Upper lobe of left lung (tissue), 6 donors: ENCODE measurements around the gene CCDC185. TPM values are rescaled to one million over a fixed set of nuclear protein-coding genes. Genes with fewer than 3 reads are reported as not detected.

Experiments used
- ATAC-seq, 2 donors: fragments of 200-7000 bp; cut with Tn5 transposase; one replicate each; pipeline ENCODE4 v1.9.1; 2022; ENCODE audit warnings: mild to moderate bottlenecking in 2 of 2, moderate library complexity in 2 of 2; ENCODE audit not compliant: low FRiP score in 2 of 2
- DNase-seq, 2 donors: peaks; one replicate each; pipeline ENCODE4 v3.0.0-alpha.2; 2019 to 2020
- H3K27ac ChIP-seq, 4 donors: fragments of 200-600 bp; sonication (generic); one replicate each; pipeline ENCODE4 v1.5.1; 2016 to 2019
- H3K27me3 ChIP-seq, 4 donors: fragments of 200-600 bp; sonication (generic); one replicate each; pipeline ENCODE4 v1.5.1; 2017 to 2019
- H3K36me3 ChIP-seq, 4 donors: fragments of 200-600 bp; sonication (generic); one replicate each; pipeline ENCODE4 v1.5.1; 2016 to 2019
- H3K4me1 ChIP-seq, 4 donors: fragments of 200-600 bp; sonication (generic); one replicate each; pipeline ENCODE4 v1.5.1; 2018 to 2019
- H3K4me3 ChIP-seq, 4 donors: fragments of 200-600 bp; sonication (generic); one replicate each; pipeline ENCODE4 v1.5.1; 2017 to 2019; ENCODE audit warnings: mild to moderate bottlenecking in 2 of 4, moderate library complexity in 1 of 4
- H3K9me3 ChIP-seq, 4 donors: fragments of 200-600 bp; sonication (generic); one replicate each; pipeline ENCODE4 v1.5.1; 2018 to 2019
- CTCF ChIP-seq, 6 experiments: fragments of 450-650 bp in 4 of 6; fragments of 200-600 bp in 2 of 6; sonication (generic) in 2 of 6; IDR thresholded peaks; one replicate each; pipeline ENCODE4 v1.5.1; 2016 to 2019; ENCODE audit warnings: antibody characterized with exemption in 6 of 6
- EP300 ChIP-seq, 4 donors: sonication (generic); formaldehyde crosslinking; IDR thresholded peaks; one replicate each; pipeline ENCODE4 v1.5.1; 2017; ENCODE audit warnings: antibody characterized with exemption in 4 of 4, control low read depth in 2 of 4
- POLR2A ChIP-seq, 4 donors: fragments of 450-650 bp; IDR thresholded peaks; one replicate each; pipeline ENCODE4 v1.5.1; 2016 to 2017; ENCODE audit warnings: antibody characterized with exemption in 4 of 4, mild to moderate bottlenecking in 2 of 4
- POLR2AphosphoS5 ChIP-seq, 2 donors: sonication (generic); formaldehyde crosslinking; IDR thresholded peaks; one replicate each; pipeline ENCODE4 v1.5.1; 2017; ENCODE audit warnings: antibody characterized with exemption in 2 of 2
- WGBS, 2 donors: methylation state at CpG; one replicate each; pipeline ENCODE4 v1.1.5; 2017 to 2018; 5-methylcytosine and 5-hydroxymethylcytosine counted together
- total RNA-seq, 6 donors: library from RNA; depleted of rRNA in 4 of 6; stranded (reverse); fragments of >200 nt in 4 of 6; gene quantifications; one replicate each; pipeline versions ENCODE4 v1.1.0 to v1.2.1, GENCODE V29; 2016 to 2021
- donor health status: DM: no; HTN: no; CAD: no; lungs with moderate emphysema.
- donor health status: DM: no; HTN: yes; CAD: no; lungs with severe emphysema.

The CCDC185 gene
- total RNA-seq = not detected

GRCh38 chr1:223393275-223394214 is at the start of gene CCDC185:
CCDC185 (plus strand) TSS chr1:223393415; CDS start chr1:223393476, 61 bp downstream.
- TF ChIP-seq POLR2A (IDR thresholded peaks at IDR 0.05) (no peak), EP300 (IDR thresholded peaks at IDR 0.05) (no peak), CTCF (IDR thresholded peaks at IDR 0.05) (no peak), POLR2AphosphoS5 (IDR thresholded peaks at IDR 0.05) (no peak)
- 33 to 47% methylated on average over 1 to 39 of the region's 73 CpGs for WGBS, 2 donors
- H3K9me3 ChIP-seq = no peaks in the 10 kb centered on the region
- peaks cover 0 to 10% (median 5%) of the 10 kb centered on the region in 4 donors for H3K4me1 ChIP-seq
- no peaks in the 10 kb centered on the region for H3K36me3 ChIP-seq
- peak in 1 of 2 donors; percentile 85 for DNase-seq
- peaks cover 0 to 5% (median 0%) of the 10 kb centered on the region in 4 donors for H3K27me3 ChIP-seq
- peak; percentile 62 to 76 for ATAC-seq
- H3K27ac ChIP-seq = no peak within 1 kb of the TSS
- peak within 1 kb of the TSS in 3 of 4 donors; percentile 30 to 43 (median 43) for H3K4me3 ChIP-seq

GRCh38 chr1:223343692-223344091 is 49.5 kb upstream of the CCDC185 start:
- no peak for DNase-seq
- Histone ChIP-seq H3K36me3 (no peaks in the 10 kb centered on the region), H3K9me3 (no peaks in the 10 kb centered on the region), H3K4me1 (no peaks in the 10 kb centered on the region), H3K27ac (no peak overlapping the region), H3K27me3 (no peaks in the 10 kb centered on the region), H3K4me3 (no peak overlapping the region)
- no peak for ATAC-seq
- WGBS, 2 donors = 23 to 30% methylated on average over 3 of the region's 3 CpGs
- TF ChIP-seq CTCF (IDR thresholded peaks at IDR 0.05) (no peak), POLR2A (IDR thresholded peaks at IDR 0.05) (no peak), POLR2AphosphoS5 (IDR thresholded peaks at IDR 0.05) (no peak), EP300 (IDR thresholded peaks at IDR 0.05) (no peak)

- H3K36me3 ChIP-seq = no peaks in the 10 kb centered on the region
- no peak overlapping the region for H3K27ac ChIP-seq
- TF ChIP-seq CTCF (IDR thresholded peaks at IDR 0.05) = no peak
- no peak for TF ChIP-seq EP300 (IDR thresholded peaks at IDR 0.05)
- TF ChIP-seq POLR2AphosphoS5 (IDR thresholded peaks at IDR 0.05) = no peak
- TF ChIP-seq POLR2A (IDR thresholded peaks at IDR 0.05) = no peak
- 56 to 63% methylated on average over 6 of the region's 6 CpGs for WGBS, 2 donors
- H3K9me3 ChIP-seq = no peaks in the 10 kb centered on the region
- ATAC-seq = peak in 1 of 2 donors; percentile 37
- H3K4me1 ChIP-seq = no peaks in the 10 kb centered on the region
- no peak for DNase-seq
- H3K27me3 ChIP-seq = no peaks in the 10 kb centered on the region
- no peak overlapping the region for H3K4me3 ChIP-seq
These were observed 48.7 kb upstream of the CCDC185 start for GRCh38 chr1:223344491-223344890.

- no peak overlapping the region for H3K27ac ChIP-seq
- no peaks in the 10 kb centered on the region for H3K9me3 ChIP-seq
- H3K27me3 ChIP-seq = no peaks in the 10 kb centered on the region
- 85 to 88% methylated on average over 4 of the region's 4 CpGs for WGBS, 2 donors
- no peaks in the 10 kb centered on the region for H3K4me1 ChIP-seq
- TF ChIP-seq POLR2A (IDR thresholded peaks at IDR 0.05) (no peak), EP300 (IDR thresholded peaks at IDR 0.05) (no peak), POLR2AphosphoS5 (IDR thresholded peaks at IDR 0.05) (no peak), CTCF (IDR thresholded peaks at IDR 0.05) (no peak)
- ATAC-seq (no peak), DNase-seq (no peak)
- H3K4me3 ChIP-seq = no peak overlapping the region
- no peaks in the 10 kb centered on the region for H3K36me3 ChIP-seq
These were observed 47.5 kb upstream of the CCDC185 start for GRCh38 chr1:223345720-223346119.
